Loucy (cell line): ENCODE measurements around the gene TUB.

Experiments
- H2AFZ ChIP-seq: fragments of 200-600 bp; sonication (generic); 2 replicates; pipeline ENCODE4 v1.6.0; 2016; ENCODE audit warnings: antibody characterized with exemption, mild to moderate bottlenecking, low read length, moderate library complexity
- H3F3A ChIP-seq: fragments of 200-600 bp; 2 replicates; pipeline ENCODE4 v1.6.0; 2016; ENCODE audit warnings: antibody characterized with exemption, low read depth, mild to moderate bottlenecking
- H3K27me3 ChIP-seq: fragments of 200-600 bp; sonication (generic); 2 replicates; pipeline ENCODE4 v1.6.1; 2014; ENCODE audit warnings: low read length, mild to moderate bottlenecking; ENCODE audit not compliant: insufficient read depth, poor library complexity, severe bottlenecking
- H3K36me3 ChIP-seq: fragments of 200-600 bp; sonication (generic); 2 replicates; pipeline ENCODE4 v1.6.1; 2016; ENCODE audit warnings: low read length; ENCODE audit not compliant: insufficient read depth
- H3K4me1 ChIP-seq: fragments of 200-600 bp; sonication (generic); 2 replicates; pipeline ENCODE4 v1.5.1; 2014; ENCODE audit warnings: low read length, mild to moderate bottlenecking; ENCODE audit not compliant: insufficient read depth, poor library complexity, severe bottlenecking
- H3K4me2 ChIP-seq: fragments of 200-600 bp; sonication (generic); 2 replicates; pipeline ENCODE4 v1.6.0; 2014; ENCODE audit warnings: antibody characterized with exemption, low read length, low read depth, mild to moderate bottlenecking; ENCODE audit not compliant: poor library complexity, severe bottlenecking
- H3K4me3 ChIP-seq: fragments of 200-600 bp; sonication (generic); 2 replicates; pipeline ENCODE4 v1.5.1; 2014; ENCODE audit warnings: low read length, mild to moderate bottlenecking, mixed read lengths; ENCODE audit not compliant: poor library complexity, severe bottlenecking
- H3K79me2 ChIP-seq: fragments of 200-600 bp; sonication (generic); 2 replicates; pipeline ENCODE4 v1.6.1; 2014; ENCODE audit warnings: low read length; ENCODE audit not compliant: insufficient read depth
- H3K9ac ChIP-seq: fragments of 200-600 bp; sonication (generic); 2 replicates; pipeline ENCODE4 v1.6.0; 2014; ENCODE audit warnings: mild to moderate bottlenecking, low read depth, low read length, moderate library complexity; ENCODE audit not compliant: poor library complexity, severe bottlenecking
- H3K9me2 ChIP-seq: fragments of 200-600 bp; sonication (generic); replicated peaks from 2 replicates; pipeline ENCODE4 v1.6.1; 2016; ENCODE audit warnings: low read depth, low read length, mixed read lengths
- H3K9me3 ChIP-seq: fragments of 200-600 bp; sonication (generic); 2 replicates; pipeline ENCODE4 v1.6.1; 2014; ENCODE audit warnings: mild to moderate bottlenecking, antibody characterized with exemption, low read length, low read depth; ENCODE audit not compliant: insufficient read depth
- H4K20me1 ChIP-seq: fragments of 200-600 bp; sonication (generic); 2 replicates; pipeline ENCODE4 v1.6.0; 2014; ENCODE audit warnings: antibody characterized with exemption, low read length, mild to moderate bottlenecking; ENCODE audit not compliant: insufficient read depth, poor library complexity, severe bottlenecking
- CTCF ChIP-seq: fragments of 200-600 bp; sonication (generic); conservative IDR thresholded peaks from 2 replicates; pipeline ENCODE4 v1.5.1; 2014; ENCODE audit warnings: mild to moderate bottlenecking, antibody characterized with exemption, low read length
- EZH2phosphoT487 ChIP-seq: fragments of 200-600 bp; IDR thresholded peaks from 2 replicates; pipeline ENCODE4 v1.6.1; 2018; ENCODE audit warnings: antibody characterized with exemption, mild to moderate bottlenecking, moderate library complexity, borderline replicate concordance

TUB gene

GRCh38 chr11:8034604-8035190 lies 46.3 kb upstream of the TUB start:
- Histone ChIP-seq H2AFZ (no peak overlapping the region), H3K27me3 (no peaks in the 10 kb centered on the region), H3K9me2 (no peaks in the 10 kb centered on the region), H3K36me3 (no peaks in the 10 kb centered on the region), H3K9me3 (no peaks in the 10 kb centered on the region), H3K4me3 (no peak overlapping the region), H3F3A (no peaks in the 10 kb centered on the region), H4K20me1 (no peaks in the 10 kb centered on the region), H3K4me1 (peaks cover 6% of the 10 kb centered on the region), H3K4me2 (no peak overlapping the region), H3K79me2 (no peaks in the 10 kb centered on the region), H3K9ac (no peak overlapping the region)
- TF ChIP-seq EZH2phosphoT487 (no peak), CTCF (no peak)

DNA sequence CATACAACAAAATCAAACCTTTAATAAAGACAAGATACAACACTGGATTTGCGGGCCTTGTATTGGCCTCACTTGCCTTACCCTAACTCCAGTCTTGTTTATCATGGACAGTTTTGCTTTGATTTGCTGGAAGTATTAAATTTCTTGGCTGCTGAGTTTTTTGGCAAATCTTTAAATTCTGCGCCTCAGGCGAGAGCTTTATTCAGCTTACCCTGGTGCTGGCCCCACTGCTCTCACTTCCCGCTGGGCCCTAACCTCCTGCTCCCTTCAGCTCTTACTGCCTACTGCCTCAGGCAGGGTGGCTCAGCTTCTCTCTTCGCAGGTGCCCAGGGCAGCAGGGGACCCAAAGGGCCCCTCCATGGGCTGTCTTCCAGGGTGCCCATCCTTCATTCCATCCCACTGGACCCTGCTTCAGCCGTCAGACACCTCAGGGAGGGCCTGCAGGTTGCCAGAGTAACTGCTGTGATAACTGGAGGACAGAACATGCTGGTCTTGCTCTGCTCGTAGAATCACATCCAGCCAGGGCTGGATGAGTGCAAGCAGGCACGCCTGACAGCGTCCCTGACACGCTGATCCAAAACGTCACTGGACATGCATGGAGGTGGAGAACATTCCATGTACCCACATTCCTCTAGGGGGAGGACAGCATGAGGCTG lies 45.7 kb upstream of the TUB start:
- H2AFZ ChIP-seq: no peak overlapping the region
- no peaks in the 10 kb centered on the region for H3F3A ChIP-seq
- no peak for TF ChIP-seq CTCF
- TF ChIP-seq EZH2phosphoT487: no peak
- no peak overlapping the region for H3K4me3 ChIP-seq
- no peaks in the 10 kb centered on the region for H3K36me3 ChIP-seq
- no peaks in the 10 kb centered on the region for H3K79me2 ChIP-seq
- no peaks in the 10 kb centered on the region for H4K20me1 ChIP-seq
- no peak overlapping the region for H3K4me2 ChIP-seq
- no peaks in the 10 kb centered on the region for H3K27me3 ChIP-seq
- H3K4me1 ChIP-seq: peaks cover 6% of the 10 kb centered on the region
- no peaks in the 10 kb centered on the region for H3K9me2 ChIP-seq
- H3K9ac ChIP-seq: no peak overlapping the region
- no peaks in the 10 kb centered on the region for H3K9me3 ChIP-seq

- no peak overlapping the region for H3K4me2 ChIP-seq
- no peak overlapping the region for H3K9ac ChIP-seq
- no peaks in the 10 kb centered on the region for H3K79me2 ChIP-seq
- no peaks in the 10 kb centered on the region for H3K36me3 ChIP-seq
- TF ChIP-seq CTCF (no peak), EZH2phosphoT487 (no peak)
- H3K4me1 ChIP-seq: peaks cover 6% of the 10 kb centered on the region
- H3K9me2 ChIP-seq: no peaks in the 10 kb centered on the region
- no peaks in the 10 kb centered on the region for H4K20me1 ChIP-seq
- H3K4me3 ChIP-seq: no peak overlapping the region
- no peaks in the 10 kb centered on the region for H3K9me3 ChIP-seq
- no peaks in the 10 kb centered on the region for H3K27me3 ChIP-seq
- no peak overlapping the region for H2AFZ ChIP-seq
- no peaks in the 10 kb centered on the region for H3F3A ChIP-seq
These were observed 44.8 kb upstream of the TUB start for GRCh38 chr11:8036002-8036802.
